ENCODE results near the gene BAG1. TPM values are rescaled to one million over a fixed set of nuclear protein-coding genes. Genes with fewer than 3 reads are reported as not detected.

BAG1 gene
- total RNA-seq, 1 donor from 2014 or later, result 131 TPM

DNA sequence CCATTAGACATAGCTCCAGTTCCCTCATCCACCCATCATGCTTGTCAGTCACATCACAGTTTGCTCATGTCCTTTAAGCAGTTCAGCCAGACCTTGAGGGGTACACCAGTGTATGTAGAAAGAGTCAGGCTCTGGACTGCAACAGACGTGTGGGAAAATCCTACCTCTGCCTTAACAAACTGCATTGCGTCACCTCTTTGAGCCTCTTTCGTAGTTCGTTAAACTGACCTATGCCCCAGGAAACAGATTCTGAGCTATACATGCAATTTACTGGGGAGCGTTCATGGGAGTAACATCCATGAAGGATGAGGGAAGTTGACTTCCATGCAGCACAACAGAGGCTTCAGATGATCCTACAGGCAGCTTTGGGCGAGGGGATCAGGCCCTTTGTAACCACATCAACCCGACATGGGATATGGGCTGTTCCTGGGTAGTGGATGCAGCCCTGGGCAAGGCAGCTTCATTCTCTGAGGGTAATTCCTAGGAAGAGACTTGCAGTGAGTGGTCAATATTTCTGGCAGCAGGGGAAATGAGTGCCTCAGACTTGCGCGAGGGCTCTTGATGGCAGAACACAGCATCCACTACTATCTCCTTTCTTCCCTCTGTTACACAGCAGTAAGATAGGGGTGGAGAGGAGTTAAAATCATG is 20.2 kb downstream of the BAG1 start:
- DNase-seq (ENCODE audit: low spot score), result peak; percentile 64

- no peak for DNase-seq (ENCODE audit: low spot score)
Measured at GRCh38 chr9:33242609-33243134, 21.8 kb downstream of the BAG1 start.

DNA sequence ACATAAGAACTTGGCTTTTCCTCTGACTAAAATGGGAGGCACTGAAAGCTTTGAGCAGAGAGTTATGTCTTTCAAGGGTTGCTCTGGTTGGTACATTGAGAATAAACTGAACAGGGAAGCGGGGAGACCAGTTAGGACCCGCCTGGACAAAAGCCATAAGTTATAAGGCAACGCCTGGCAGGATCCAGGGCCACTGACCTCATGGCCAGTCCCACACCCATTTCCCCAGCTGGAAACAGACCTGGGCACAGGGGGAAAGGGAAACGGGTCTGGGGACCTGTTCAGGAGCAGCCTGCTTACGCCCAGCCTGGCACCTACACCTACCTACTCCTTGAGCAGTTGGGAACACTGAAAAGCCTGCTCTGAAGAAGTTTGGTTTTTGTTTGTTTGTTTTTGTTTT is 23.2 kb downstream of the BAG1 start:
- no peak for DNase-seq (ENCODE audit: low spot score)

DNA sequence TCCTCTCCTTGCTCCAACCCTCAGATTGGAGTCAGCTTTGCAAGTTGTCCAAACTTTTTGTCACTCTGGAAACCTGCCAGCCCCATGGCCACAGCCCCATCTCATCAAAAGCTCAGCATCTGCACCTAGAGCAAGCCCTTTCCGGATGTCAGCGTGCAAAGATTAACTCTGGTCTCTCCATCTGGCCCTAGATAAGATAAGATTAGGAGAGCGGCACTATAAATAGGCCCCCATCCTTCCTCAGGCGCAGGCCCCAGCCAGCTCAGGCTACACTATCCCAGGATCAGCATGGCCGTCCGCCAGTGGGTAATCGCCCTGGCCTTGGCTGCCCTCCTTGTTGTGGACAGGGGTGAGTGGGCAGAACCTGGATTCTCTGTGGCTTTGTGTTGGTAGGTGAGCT is 24.6 kb downstream of the BAG1 start, which contains the start of gene SPINK4:
Gene SPINK4 (plus strand): TSS at position 247 of the 400 bp plus-strand sequence. CDS start 42 bp downstream, at position 289.
- DNase-seq (ENCODE audit: low spot score), result peak; percentile 59

DNA sequence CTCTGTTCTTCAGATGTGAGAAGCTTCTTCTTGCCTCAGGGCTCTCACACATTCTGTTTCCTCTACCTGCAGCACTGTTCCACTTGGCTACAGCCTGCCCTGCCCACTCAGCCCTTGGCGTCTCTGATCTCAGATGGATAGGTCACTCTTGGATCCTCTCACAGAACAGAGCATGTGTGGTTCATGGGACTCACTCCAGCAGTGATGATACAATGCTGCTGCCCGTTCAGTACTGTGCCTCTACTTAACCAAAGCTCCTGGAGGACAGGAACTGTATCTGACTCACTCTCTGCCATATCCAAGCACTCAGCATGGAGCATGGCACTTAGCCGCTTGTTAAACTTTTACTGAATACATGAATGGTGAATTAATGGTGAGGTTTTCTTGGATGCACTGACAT is 27.9 kb downstream of the BAG1 start:
- no peak for DNase-seq (ENCODE audit: low spot score)

GRCh38 chr9:33234511-33235467 is 29.7 kb downstream of the BAG1 start:
- no peak for DNase-seq (ENCODE audit: low spot score)

DNA sequence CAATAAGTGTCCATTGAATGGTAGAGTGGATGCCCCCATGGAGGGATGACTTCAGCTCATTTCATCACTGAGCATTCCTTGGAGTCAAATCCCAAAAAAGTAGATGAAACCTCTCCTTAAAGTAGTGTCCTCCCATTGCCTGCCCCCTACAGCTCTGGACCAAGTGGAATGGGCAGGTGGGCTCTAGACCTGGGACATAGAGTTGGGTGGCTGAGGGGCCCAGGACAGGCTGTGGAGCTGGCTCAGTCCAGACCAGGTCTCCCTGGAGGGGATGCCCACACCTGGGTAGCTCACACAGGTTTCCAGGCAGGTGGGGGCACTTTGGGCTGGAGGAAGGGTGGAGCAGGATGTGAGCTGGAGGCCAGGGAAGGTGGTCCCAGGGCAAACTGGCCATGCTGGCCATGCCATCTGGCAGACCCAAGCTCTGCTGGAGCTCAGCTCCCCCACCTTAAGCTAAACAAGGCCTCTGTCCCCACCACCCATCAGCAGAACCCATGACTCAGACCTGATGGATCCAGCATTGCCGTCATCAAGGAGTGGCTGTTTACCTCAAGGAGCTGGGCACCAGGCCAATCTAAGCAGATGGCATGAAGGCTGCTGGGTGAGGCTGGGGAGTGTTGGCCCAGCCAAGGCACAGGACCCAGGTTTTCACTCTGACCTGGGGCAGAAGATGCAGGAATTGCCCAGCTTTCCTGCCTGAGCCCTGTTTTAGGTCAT is 30.7 kb downstream of the BAG1 start:
- no peak for DNase-seq (ENCODE audit: low spot score)

GRCh38 chr9:33232815-33233214 is 31.7 kb downstream of the BAG1 start:
- no peak for DNase-seq (ENCODE audit: low spot score)

DNA sequence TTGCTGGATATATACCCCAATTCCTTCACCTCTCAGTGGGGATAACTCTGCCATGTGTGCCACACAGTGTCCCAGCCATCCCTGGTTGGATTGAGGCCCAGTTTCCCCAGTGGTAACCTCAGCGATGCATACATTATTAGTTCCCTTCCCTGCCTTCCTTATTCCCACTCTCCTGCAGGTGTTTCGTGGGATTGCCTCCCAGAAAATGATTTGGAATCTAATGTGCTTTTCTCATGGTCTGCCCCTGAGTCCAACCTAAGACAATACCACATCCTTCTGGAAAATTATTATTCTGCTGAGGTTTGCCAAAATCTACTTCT is 32.9 kb downstream of the BAG1 start:
- DNase-seq (ENCODE audit: low spot score), result no peak

DNA sequence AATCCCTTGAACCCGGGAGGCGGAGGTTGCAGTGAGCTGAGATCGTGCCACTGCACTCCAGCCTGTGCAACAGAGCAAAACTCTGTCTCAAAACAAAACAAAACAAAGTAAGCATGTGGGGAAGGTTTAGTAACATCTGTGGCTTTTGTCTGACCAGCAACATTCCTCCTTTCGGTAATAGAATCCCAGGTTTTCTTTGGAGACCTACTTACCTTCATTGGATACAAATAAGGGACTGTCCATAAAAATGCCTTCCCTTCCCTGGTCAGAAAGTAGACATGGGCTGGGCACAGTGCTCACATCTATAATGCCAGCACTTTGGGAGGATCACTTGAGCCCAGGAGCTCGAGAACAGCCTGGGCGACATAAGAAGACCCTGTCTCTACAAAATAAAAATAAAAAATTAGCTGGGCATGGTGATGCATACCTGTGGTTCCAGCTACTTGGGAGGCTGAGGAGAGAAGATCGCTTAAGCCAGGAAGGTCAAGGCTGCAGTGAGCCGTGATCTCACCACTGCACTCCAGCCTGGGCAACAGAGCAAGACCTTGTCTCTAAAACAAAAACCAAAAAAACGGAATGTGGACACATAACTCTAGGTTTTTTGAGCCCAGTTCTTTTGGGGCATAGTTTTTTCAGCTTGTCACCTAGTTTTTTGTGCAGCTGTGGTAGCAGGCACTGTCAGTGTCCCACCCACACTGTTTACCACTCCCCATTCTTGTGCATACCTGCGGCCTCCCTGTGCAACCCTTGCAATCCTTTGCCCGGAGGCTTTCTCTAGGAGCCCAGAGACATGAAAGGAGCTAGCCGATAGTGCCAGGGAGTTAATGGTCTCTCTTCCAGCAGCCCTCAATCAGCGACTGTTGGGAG is 33.5 kb downstream of the BAG1 start:
- no peak for DNase-seq (ENCODE audit: low spot score)

GRCh38 chr9:33229359-33230114 is 35.0 kb downstream of the BAG1 start:
- no peak for DNase-seq (ENCODE audit: low spot score)

DNA sequence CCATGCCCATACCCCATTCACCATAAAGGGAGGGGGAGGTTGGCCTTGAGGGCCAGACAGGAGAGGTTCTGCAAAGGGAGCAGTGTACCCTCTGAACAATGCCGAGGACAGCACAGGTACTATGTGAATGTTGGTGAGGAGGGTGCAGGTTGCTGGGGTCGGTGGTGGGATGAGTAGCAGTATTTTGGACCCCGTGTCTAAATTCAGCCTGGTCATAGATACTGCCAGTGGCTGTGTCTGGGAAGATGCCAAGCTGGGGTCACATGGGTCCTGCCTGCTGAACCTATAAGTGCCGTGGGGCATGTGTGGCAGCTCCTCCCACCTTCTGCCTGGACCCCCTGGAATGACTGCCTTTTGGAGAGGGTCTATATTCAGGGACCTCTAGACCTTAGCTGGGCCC is 35.9 kb downstream of the BAG1 start:
- no peak for DNase-seq (ENCODE audit: low spot score)

- no peak for DNase-seq (ENCODE audit: low spot score)
Measured at GRCh38 chr9:33227741-33228140, 36.8 kb downstream of the BAG1 start.

DNA sequence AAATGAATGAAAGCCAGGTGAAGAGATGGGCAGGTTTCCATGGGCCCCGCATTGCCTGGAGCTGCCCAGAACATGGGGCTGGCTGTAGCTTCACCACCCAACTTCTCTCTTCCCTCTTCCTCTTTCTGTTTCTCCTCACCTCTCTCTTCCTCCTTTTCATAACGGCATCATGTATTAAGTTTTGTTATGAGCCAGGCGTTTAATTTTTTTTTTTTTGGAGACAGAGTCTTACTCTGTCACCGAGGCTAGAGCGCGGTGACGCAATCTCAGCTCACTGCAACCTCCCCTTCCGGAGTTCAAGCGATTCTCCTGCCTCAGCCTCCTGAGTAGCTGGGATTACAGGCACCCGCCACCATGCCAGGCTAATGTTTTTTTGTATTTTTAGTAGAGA is 37.5 kb downstream of the BAG1 start:
- no peak for DNase-seq (ENCODE audit: low spot score)

- DNase-seq (ENCODE audit: low spot score), result no peak
Measured at GRCh38 chr9:33225319-33226147, 39.0 kb downstream of the BAG1 start.

DNA sequence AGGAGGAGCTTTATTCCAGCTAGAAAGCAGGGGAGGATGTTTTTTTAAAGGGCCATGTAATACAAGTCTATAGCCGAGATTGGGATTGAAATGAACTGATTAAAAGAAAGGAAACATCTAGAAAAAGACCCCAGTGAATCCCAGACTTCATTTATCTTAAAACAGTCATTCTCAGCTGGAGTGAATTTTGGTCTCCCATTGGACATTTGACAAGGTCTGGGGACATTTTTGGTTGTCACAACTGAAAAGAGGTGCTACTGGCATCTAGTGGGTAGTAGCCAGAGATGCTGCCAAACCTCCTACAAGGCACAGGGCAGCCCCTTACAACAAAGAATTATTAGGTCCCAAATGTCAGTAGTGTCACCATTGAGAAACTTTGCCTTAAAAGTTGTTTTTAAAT is 40.8 kb downstream of the BAG1 start:
- no peak for DNase-seq (ENCODE audit: low spot score)

DNA sequence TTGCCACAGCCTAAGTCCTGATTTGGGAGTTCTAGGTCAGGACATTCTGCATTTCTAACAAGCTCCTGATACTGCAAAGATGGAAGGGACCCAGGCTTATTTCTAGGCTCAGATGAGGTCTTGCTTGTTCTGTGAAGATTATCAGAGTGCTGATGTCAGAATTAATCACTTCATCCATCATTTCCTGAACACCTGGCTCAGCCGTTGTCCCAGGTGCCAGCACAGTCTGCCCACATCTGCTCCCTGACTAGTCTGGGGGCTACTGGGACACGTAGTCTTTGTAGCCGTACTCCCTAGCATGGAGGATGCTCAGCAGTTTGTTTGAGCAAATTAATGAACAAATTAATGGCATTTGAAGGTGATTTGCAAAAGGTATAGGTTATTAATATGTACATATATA is 42.5 kb downstream of the BAG1 start:
- no peak for DNase-seq (ENCODE audit: low spot score)

DNA sequence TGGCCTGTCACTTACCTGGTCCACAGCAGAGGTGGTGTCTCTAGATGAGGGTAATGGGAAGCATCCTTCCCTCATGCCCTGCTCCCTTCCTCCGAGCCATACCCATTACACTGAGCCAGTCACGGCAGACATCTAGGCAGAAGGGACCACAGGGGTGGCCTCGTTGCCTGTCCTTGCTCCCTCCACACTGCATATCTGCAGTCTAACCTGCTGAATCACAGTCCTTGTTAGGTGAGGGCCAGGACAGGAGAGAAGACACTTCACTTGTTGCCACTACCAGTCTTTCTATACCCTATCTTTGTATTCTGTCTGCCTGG is 43.0 kb downstream of the BAG1 start:
- no peak for DNase-seq (ENCODE audit: low spot score)

All from mesenteric fat pad (tissue), 1 donor.